Activated T-cell treated with anti-CD3 and anti-CD28 coated beads for 24 hours (primary cell): Measurements from ENCODE around the gene GHITM.
"Not testable (repeated sequence)": the region's sequence is repeated elsewhere in the genome, so short reads cannot be mapped to it uniquely, and the experiment has no call there.

ENCODE experiments used
- DNase-seq: peaks from one replicate; pipeline ENCODE4 v3.0.0-alpha.2; 2020; ENCODE audit warnings: low read depth

The GHITM gene

DNA sequence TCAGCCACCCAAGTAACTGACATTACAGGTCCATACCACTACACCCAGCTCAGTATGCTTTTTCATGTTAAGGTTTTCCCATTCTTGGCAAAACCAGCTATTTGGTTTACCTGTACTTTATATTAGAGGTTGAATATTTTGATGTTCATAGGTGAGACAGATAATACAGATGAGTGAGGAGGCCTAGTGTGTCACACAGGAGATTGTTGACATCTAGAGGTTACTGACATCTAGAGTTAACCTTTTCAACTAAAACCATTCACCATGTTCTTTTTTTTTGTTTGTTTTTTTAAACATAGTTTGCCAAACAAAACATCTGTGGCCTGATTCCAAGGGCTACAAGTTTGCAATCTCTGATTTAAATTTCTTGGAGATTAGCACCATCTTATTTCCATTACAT, 8.0 kb downstream of the GHITM start:
- no peak for DNase-seq

GRCh38 chr10:84148006-84148597, 8.8 kb downstream of the GHITM start:
- not testable (repeated sequence) for DNase-seq

- DNase-seq: no peak
Measured at GRCh38 chr10:84149854-84150253, 10.5 kb downstream of the GHITM start.

GRCh38 chr10:84152769-84153168, 13.5 kb downstream of the GHITM start:
- DNase-seq: no peak

GRCh38 chr10:84155521-84155920, 16.2 kb downstream of the GHITM start:
- DNase-seq: no peak

DNA sequence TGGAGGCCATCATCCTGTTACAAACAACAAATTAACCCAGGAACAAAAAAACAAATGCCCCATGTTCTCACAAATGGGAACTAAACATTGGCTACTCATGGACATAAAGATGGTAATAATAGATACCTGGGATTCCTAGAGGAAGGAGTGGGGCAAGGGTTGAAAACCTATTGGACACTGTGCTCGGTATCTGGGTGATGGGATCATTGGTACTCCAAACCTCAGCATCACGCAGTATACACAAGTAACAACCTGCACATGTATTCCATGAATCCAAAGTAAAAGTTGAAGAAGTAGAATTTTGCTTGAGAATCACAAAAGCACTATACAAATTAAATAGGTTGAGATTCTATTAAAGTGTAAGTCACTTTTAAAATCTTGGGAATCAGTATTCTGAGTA, 16.7 kb downstream of the GHITM start:
- DNase-seq: no peak

DNA sequence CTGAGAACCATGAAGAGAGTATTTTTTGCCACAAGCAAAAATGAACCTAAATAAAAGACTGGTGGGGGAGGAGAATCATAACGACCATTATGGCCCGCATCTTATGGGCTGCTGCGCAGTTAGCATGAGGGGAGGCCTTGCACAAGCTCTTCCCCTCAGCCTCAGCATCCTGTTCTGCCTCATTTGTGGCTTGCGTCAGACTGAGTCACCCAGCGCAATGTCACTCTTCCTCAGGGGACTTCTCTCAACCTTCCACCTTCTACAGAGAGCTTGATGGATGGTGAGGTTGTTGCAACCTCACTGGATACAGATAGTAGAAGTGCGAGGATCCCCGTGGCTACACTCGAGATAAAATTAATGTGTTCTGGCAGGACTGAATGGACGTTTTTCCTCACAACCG, 17.5 kb downstream of the GHITM start:
- peak; percentile 29 for DNase-seq

GRCh38 chr10:84158061-84158460, 18.8 kb downstream of the GHITM start:
- no peak for DNase-seq

GRCh38 chr10:84158550-84158949, 19.2 kb downstream of the GHITM start:
- DNase-seq: no peak

GRCh38 chr10:84159076-84159685, 19.9 kb downstream of the GHITM start:
- DNase-seq: no peak

DNA sequence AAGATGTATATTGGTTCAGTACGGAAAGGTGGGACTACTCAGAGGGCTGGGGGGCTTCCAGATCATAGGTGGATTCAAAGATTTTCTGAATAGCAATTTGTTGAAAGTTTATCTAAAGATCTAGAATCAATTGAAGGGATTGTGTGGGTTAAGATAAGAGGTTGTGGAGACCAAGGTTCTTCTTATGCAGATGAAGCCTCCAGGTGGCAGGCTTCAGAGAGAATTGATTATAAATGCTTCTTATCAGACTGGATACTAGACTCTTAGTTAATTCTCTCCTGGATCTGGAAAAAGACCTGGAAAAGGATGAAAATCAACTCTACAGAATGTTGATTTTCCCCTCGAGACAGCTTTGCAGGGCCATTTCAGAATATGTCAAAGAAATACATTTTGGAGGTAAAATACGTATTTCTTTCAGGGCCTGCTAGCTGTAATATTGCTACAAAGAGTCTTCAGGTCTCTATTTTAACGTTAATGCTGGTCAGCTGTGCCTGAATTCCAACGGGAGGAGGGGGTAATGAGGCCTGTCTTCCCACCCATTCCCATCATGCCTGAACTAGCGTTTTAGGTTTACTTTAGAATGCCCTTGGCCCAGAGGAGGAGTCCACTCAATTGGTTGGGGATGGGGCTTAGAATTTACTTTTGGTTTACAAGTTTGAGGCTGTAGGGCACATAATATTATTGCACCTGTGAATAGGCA, 21.5 kb downstream of the GHITM start:
- DNase-seq: no peak

- DNase-seq: no peak
Measured at GRCh38 chr10:84163996-84164395, 24.7 kb downstream of the GHITM start.

DNA sequence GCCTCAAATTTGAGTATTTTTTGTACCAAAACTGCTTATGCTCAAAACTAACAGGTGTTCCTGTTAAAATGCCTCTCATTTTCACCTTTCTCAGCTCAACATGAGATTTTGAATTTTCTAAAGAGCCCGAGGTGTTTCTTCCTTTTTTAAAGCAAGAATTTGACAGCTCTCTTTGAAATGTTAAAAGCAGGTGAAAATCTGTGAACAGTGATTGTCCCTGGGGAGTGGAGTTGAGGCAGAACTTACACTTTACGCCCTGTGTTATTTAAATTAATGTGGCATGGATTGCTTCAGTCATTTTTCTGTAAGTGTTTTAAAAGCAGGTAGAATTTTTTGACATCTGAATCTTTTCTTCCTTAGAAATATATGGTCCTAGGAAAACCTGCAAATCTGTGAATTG, 25.1 kb downstream of the GHITM start:
- no peak for DNase-seq

DNA sequence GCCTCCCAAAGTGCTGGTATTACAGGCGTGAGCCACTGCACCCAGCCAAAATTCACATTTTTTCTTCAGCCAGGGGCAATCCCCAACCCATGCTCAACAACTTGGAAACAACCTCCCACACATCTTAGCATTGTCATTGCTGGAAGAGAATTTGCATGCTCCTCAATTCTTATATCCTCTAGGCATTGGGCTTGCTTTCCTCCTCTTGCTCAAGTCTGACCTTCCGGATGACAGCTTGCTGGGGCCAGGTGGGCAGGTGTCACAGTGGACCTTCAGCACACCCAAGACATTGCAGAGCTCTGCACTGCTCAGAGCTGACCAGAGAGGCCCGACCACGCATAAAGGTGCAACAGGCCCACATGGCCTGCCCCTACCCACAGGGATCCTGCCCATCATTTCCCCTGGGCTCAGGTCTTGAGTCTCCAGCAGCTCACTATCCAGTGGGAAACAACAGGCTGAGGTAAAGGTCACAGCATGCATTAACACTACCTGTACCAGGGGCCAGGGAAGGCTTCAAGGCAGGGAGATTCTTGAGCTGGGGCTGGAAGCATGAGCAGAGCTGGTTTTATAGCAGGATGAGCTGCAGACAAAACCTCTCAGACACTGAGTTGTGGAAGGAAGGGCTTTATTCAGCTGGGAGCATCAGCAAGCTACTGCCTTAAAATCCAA, 27.4 kb downstream of the GHITM start:
- DNase-seq: no peak

GRCh38 chr10:84167289-84167653, 28.0 kb downstream of the GHITM start:
- DNase-seq: not testable (repeated sequence)

DNA sequence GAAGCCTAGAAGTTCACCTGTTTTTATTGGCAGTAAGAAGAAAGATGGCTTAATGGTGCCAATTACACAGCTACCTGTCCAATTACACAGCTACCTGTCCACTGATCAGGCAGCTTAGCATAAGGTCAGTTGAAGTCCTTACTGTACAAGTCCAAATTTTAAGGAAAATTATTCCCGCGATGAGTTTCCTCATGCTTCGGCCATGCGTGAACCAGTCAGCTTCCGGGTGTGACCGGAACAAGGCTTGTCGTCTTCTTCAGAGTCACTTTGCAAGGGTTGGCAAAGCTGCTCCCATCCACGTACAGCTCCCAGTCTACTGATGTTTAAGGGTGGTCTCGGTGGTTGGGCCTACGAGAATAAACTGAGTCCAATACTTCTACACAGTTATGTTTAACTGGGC, 29.1 kb downstream of the GHITM start:
- DNase-seq: not testable (repeated sequence)

GRCh38 chr10:84171237-84171636, 31.9 kb downstream of the GHITM start:
- DNase-seq: not testable (repeated sequence)

- DNase-seq: not testable (repeated sequence)
Measured at GRCh38 chr10:84171700-84172466, 32.6 kb downstream of the GHITM start.

DNA sequence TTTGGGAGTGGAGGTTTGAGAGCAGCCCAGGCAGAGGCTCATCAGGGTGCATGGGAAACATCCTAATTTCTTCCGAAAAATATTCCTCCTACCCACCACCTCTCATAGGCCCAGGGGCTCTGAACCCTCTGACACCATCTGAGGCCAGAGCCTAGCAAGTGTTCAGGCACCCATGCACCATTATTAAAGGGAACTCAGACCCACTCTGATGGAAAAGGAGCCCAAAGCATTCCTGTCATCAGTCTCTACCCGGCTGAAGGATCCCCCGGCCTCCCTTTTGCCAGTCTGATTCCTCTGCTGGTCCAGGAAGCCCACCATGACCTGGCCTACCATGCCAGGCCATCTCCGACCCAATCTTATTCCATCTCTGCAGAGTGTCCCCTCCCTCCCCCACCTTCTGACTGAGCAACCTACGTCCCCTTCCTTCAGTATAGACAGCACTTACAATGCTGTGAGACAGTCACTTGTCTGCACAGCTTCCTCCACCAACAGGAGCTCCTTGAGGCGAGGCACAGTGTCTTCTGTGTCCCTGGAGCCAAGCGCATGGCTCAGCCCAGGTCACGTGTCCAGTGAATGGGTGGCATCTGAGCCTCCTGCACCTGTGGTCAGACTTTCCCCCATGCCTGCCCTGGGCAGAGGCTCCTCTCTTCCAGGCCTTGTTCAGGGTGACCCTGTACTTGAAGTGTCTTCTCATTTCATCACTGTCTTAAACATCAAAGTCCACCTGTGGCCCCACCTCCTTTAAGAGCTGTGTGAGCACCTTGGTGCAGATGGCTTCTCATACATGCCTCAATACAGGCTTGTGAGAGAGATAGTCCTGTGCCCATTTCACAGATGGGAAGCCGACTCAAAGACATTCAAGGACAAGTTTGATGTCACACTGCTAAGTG, 33.4 kb downstream of the GHITM start:
- DNase-seq: no peak

GRCh38 chr10:84173501-84173929, 34.2 kb downstream of the GHITM start, which contains the start of gene GPR15LG:
Gene GPR15LG, plus strand, starts transcription at chr10:84173801. Its CDS starts 51 bp downstream, at chr10:84173852.
- DNase-seq: no peak

GRCh38 chr10:84175436-84175835, 36.1 kb downstream of the GHITM start:
- no peak for DNase-seq
